ENCODE measurements around the gene KCTD4.

DNA sequence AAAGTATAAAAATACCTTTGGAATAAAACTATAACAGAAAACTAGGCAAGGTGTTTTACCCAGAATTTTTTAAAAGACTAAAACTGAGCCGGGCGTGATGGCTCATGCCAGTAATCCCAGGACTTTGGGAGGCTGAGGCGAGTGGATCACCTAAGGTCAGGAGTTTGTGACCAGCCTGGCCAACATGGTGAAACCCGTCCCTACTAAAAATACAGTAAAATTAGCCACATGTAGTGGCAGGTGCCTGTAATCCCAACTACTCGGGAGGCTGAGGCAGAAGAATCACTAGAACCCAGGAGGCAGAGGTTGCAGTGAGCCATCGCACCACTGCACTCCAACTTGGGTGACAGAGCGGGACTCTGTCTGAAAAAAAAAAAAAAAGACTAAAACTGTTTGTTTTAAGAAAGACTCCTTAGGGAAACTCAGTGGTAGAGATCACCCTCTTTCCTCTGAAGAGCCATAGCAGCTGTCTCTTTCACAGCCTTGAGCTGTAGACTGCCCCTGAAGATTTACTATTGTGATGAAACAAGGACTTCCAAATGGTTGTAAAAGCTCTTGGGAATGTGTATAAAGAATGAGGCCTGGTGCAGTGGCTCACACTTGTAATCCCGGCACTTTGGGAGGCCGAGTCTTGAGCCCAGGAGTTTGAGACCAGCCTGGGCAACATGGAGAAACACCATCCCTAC is 14.7 kb upstream of the KCTD4 start:
- TF ChIP-seq, protein P1, sequence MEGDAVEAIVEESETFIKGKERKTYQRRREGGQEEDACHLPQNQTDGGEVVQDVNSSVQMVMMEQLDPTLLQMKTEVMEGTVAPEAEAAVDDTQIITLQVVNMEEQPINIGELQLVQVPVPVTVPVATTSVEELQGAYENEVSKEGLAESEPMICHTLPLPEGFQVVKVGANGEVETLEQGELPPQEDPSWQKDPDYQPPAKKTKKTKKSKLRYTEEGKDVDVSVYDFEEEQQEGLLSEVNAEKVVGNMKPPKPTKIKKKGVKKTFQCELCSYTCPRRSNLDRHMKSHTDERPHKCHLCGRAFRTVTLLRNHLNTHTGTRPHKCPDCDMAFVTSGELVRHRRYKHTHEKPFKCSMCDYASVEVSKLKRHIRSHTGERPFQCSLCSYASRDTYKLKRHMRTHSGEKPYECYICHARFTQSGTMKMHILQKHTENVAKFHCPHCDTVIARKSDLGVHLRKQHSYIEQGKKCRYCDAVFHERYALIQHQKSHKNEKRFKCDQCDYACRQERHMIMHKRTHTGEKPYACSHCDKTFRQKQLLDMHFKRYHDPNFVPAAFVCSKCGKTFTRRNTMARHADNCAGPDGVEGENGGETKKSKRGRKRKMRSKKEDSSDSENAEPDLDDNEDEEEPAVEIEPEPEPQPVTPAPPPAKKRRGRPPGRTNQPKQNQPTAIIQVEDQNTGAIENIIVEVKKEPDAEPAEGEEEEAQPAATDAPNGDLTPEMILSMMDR (conservative IDR thresholded peaks at IDR 0.05), result no peak
- TF ChIP-seq ZFX (IDR thresholded peaks at IDR 0.05), result no peak

Data from C4-2B (cell line).